Stimulated activated CD8-positive, alpha-beta memory T cell treated with anti-CD3 and anti-CD28 coated beads, Interleukin-12 subunit alpha, Interleukin-12 subunit beta, amount 100 ng/mL, for 1 hour (primary cell): ENCODE measurements around the gene ATP6V0E1.
"Not testable (repeated sequence)": the region's sequence is repeated elsewhere in the genome, so short reads cannot be mapped to it uniquely, and the experiment has no call there.

Source experiments
- DNase-seq: peaks from one replicate; pipeline ENCODE4 v3.0.0-alpha.2; 2020; ENCODE audit warnings: low read depth

Gene ATP6V0E1

DNA sequence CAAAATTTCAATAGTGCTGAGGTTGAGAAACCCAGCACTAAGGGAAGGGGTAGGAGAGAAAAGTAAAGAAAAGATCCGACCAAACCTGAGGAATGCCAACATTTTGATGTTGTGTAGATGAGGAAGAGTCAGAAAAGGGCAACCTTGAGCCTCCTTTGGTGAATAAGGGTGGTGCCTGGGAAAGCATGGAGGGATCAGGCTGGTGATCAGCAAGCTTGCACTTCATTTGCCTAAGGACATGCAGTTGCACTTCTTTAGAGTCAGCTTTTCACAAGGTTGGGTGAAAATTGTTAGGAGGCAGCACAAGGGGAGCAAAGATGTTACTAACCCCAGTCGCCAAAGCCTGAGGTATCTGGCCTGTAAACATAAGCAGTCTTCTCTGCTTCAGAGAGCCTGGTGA is 20.4 kb downstream of the ATP6V0E1 start:
- no peak for DNase-seq

GRCh38 chr5:173004447-173004846 is 20.9 kb downstream of the ATP6V0E1 start:
- no peak for DNase-seq

DNA sequence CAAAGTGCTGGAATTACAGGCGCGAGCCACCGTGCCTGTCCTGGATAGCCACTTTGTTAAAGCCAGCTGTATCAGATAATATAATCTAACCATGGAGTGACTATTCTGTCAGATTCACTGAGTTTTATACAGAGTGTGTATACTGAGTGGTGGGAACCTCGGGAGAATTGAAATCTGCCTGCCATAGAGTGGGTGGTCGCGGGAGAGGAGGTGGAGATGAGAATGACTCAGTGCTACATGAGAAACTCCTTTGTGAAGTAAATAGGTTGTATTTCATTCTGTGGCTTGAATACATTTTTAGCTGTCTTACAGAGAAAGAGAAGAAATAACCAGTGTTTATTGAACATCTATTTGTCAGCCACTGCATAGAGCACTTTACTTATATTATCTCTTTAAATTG is 26.4 kb downstream of the ATP6V0E1 start:
- DNase-seq: no peak

DNA sequence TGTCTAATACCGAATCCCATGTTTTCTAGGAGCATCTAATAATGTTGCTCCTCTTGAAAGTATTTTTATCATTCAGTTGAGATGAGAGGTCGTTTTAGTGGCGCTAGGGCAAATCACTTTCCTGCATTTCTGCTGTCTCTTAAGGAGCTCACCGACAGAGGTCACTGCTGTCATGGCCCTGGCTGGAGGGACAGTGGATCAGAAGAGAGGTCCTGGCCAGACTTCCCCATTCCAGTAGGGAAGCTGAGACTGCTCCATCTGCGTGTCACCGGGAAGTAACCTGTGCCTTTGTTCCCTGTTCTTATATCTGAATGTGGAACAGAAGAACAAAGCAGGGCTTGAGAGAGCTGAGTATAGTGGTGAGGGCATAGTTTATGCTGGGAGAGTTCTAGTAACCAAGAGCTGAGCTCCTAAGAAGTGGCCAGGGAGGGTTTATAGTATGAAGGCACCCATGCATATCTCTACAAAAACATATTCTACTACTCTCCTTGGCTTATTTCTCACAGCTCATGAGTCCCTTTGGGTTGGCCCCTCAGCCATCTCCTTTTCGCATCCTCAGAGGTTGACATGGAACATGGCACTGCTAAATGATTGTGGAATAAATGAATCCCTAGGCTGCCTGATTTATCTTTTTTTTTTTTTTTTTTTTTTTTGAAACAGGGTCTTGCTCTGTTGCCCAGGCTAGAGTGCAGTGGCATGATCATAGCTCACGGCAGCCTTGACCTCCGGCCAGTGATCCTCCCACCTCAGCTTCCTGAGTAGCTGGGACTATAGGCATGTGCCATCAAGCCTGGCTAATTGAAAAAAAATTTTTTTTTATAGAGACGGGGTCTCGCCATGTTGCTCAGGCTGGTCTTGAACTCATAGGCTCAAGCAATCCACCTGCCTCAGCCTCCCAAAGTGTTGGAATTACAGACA is 27.2 kb downstream of the ATP6V0E1 start:
- no peak for DNase-seq

DNA sequence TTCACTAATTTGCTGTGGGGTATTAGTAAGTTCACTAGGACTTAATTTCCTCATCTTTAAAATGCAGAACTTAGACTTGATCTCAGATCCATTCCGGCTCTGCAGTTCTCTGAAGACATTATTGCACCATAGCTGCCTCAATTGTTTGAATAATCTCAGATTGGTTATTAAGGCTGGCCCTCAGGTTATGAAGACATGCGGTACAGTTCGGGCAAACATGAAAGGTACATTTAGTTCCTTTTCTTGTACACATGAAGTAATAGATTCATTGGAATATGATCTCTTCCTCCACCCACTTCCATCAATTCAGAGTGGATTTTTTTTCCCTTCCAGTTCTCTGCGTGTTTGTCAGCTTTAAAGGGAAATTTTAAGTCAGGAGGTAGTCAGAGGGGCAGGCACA is 28.0 kb downstream of the ATP6V0E1 start:
- no peak for DNase-seq

DNA sequence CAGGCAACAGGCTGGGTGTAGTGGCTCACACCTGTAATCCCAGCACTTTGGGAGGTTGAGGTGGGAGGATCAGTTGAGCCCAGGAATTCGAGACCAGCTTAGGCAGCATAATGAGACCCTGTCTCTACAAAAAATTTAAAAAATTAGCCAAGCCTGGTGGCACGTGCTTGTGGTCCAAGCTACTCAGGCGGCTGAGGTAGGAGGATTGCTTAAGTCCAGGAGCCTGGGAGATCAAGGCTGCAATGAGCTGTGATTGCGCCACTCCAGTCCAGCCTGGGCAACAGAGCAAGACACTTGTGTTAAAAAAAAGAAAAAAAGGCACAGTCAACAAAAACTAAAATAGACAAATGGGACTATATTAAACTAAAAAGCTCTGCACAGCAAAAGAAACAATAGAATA is 29.3 kb downstream of the ATP6V0E1 start:
- no peak for DNase-seq

- DNase-seq: no peak
Measured at GRCh38 chr5:173014671-173015070, 31.1 kb downstream of the ATP6V0E1 start.

- no peak for DNase-seq
Measured at GRCh38 chr5:173015192-173015591, 31.6 kb downstream of the ATP6V0E1 start.

DNA sequence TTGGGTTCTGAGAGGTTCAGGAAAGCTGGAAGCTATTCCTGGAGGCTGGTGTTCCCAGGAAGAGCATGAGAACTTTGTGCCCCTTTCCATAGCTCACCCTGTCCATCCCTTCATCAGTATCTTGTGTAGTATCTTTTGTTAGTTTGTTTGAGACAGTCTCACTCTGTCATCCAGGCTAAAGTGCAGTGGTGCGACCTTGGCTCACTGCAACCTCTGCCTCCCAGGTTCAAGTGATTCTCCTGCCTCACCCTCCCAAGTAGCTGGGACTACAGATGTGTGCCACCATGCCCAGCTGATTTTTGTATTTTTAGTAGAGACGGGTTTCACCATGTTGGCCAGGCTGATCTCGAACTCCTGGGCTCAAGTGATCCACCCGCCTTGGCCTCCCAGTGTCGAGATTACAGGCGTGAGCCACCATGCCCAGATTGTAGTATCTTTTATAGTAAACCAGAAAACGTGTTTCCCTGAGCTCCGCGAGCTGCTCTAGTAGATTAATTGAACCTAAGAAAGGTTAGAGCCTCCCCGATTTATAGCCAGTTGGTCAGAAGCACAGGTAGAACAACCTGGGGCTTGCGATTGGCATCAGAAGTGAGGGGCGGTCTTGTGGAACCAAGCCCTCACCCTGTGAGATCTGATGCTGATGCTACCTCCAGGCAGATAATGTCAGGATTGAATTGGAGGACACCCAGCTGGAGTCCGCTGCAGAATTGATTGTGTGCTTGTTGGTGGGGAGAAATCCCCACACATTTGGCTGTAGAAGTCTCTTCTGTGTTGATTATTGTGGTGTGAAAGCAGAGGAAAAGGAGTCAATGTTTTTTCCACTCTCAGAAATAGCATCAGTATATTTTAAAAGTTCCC is 32.3 kb downstream of the ATP6V0E1 start:
- no peak for DNase-seq

DNA sequence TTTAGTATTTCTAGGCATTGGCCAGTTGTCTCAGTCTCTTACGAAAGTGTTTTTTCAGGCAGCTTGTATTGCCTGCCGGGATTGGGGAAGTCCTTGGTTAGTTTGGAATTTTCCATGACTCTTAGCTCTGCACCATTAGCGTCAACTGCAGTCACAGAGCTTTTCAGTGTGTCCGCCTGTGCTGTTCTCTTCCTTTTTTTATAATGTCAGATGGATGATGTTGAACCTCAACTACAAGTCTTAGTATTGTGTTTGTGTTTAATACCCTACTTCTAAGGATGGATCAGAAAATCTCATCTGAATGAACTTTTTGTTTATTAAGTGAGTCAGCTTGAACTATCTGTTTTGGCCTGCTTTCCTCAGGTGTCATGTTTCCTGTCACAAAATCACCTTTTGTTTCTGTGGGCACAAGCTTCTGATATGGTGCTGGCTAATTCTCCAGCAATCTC is 33.1 kb downstream of the ATP6V0E1 start:
- no peak for DNase-seq

GRCh38 chr5:173017087-173017486 is 33.5 kb downstream of the ATP6V0E1 start:
- not testable (repeated sequence) for DNase-seq

- DNase-seq: no peak
Measured at GRCh38 chr5:173018358-173018757, 34.8 kb downstream of the ATP6V0E1 start.

GRCh38 chr5:173020154-173020581 is 36.6 kb downstream of the ATP6V0E1 start:
- DNase-seq: no peak

DNA sequence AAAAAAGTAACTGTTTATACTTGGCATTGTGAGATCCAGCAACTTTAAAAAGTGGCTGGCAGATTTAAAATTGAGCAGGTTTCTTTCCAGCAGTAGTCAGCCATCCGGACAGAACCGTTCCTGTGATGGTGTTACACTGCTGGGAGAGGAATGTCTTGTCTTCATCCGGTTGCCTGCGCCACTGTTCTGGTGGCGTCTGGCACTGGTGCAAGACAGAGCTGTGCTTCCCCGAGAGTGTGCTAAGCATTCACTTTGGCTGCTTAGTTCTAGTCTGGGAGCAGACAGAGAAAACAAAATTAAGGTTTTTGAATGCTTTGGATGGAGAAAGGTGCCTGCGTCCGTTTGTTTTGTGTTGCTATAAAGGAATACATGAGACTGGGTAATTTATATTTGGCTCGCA is 37.1 kb downstream of the ATP6V0E1 start:
- no peak for DNase-seq

- no peak for DNase-seq
Measured at GRCh38 chr5:173025651-173026050, 42.1 kb downstream of the ATP6V0E1 start.

DNA sequence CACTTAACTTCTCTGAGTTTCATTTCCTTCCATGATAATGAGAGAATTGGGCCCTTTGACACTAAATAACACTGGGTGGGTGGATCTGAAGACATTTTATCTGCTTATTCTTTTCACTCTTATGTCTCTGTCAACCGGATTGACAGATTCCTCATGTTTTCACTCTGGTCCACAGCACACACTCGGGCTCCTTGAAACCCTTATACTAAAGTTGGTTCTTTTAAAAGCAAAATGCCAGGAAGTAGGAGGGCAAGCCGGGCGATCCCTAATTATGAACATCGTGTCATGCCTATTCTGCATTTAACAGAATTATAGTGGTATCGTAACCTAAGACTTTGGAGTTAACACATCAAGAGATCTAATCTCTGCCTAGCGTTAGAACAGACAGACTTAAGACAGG is 44.3 kb downstream of the ATP6V0E1 start:
- DNase-seq: no peak

DNA sequence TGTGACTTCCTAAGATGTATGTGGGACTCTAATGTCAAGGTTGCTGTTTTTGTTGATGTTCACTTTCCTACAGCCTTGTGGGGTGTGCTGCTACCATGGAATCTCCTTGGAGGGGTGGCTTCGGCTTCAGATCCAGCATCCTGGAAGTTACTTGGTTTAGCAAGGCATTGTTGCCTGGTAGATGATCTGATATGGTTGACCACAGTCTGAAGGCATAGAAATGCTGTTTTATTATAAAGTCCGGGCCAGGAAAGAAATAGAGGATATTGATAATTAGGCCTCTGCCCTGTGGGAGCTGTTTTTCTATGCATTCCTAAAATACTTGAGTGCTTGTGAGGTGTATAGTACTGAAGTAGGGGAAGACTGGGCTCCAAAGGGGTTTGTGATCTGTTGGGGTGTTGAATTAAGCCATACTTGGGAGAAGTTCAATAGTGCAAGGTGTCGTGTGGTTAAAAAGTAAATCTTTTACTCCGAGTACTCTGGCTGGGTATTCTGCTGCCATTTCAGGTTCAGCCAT is 45.3 kb downstream of the ATP6V0E1 start:
- DNase-seq: no peak

DNA sequence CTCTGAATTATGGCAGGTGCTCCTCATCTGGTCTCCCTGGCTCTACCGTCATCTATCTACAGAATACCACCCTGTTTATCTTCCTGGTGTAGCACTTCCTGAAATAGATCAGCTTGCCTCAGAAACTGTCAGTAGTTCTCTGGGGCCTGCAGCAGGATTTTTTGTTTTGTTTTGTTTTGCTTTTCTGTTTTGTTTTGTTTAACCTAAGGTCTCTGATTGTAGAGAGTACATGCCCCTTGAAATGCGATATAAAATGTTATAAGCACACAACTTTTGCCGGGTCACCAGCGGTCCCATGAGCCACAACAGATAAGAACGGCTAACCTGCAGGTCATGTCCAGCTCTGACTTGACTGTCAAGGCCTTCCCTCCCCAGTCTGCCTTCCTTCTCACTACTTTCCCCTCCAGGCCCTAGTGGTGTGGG is 45.9 kb downstream of the ATP6V0E1 start:
- DNase-seq: no peak

DNA sequence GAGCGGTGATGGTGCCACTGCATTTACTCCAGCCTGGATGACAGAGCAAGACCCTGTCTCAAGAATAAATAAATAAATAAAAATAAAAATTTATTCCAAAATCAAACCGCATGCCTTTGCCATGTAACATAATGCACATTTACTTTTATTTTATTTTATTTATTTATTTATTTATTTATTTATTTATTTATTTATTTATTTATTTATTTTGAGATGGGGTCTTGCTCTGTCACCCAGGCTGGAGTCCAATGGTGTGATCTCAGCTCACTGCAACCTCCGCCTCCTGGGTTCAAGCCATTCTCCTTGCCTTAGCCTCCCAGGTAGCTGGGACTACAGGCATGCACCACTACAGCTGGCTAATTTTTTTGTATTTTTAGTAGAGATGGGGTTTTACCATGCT is 48.5 kb downstream of the ATP6V0E1 start:
- DNase-seq: not testable (repeated sequence)

GRCh38 chr5:173032730-173033129 is 49.2 kb downstream of the ATP6V0E1 start:
- DNase-seq: no peak

- no peak for DNase-seq
Measured at GRCh38 chr5:173033923-173034322, 50.4 kb downstream of the ATP6V0E1 start.

DNA sequence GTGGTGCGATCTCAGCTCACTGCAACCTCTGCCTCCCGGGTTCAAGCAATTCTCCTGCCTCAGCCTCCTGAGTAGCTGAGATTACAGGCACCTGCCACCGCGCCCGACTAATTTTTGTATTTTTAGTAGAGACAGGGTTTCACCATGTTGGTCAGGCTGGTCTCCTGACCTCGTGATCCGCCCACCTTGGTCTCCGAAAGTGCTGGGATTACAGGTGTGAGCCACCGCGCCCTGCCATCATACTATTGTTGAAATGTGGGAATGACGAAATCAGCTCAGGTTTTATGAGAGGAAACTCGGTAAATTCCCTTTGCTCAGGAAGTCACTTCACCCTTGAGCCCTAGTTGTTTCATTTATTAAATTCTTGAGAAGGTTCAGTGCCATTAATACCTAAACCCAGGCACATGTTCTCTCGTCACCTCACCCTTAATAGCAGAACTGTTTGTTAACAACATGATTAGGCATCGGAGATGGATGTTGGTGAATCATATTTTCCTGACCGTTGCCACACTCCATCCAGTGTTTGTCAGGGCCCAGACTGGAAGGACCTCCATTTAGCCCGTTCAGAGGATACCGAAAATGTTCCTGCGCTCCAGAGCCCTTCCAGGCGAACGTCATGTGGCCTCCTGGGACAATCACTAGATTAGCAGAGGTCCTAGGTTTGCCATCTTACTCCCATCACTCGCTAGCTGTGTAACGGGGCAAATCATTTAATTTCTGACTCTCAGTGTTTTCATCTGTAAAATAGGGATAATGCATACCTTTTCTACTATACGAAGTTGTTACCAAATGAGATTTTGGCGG is 52.5 kb downstream of the ATP6V0E1 start:
- no peak for DNase-seq
